Fibroblast of peridontal ligament (primary cell): ENCODE data around the gene ENPP3.

ENCODE experiments used
- DNase-seq: peaks from one replicate; pipeline ENCODE4 v3.0.0-alpha.2; 2010; ENCODE audit errors: extremely low read depth

The ENPP3 gene

DNA sequence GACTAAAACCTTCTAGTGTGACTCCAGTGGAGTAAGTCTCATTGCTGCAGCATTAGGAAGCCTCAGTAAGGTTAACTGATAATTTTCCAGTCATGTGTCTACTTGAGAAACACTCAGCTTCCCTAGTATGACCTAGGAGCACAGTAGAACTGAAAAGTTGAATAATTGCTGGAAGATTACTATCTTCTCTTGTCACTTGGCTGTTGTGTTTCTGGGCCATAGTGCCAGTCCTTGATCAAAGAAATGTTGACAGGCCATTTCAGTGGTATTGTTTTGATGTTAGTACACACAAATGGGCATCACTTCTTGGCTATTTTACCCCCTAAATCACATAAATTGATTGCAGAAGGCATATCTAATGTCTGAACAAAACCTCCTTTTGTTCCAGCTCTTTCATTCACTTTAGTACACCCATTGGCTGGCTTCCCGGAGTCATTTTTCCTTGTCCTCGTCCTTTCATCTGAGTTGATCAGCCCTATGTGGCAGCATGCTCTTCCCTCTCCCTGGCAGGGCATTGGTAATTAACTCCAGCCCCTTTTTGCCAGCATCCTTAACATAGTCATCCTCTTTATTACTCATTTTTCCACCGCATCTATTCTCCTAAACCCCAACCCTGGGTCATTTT lies 6.0 kb downstream of the ENPP3 start:
- no peak for DNase-seq

GRCh38 chr6:131643855-131644460 lies 6.9 kb downstream of the ENPP3 start:
- DNase-seq: no peak

- DNase-seq: no peak
Observed at GRCh38 chr6:131644921-131645320, 7.8 kb downstream of the ENPP3 start.

DNA sequence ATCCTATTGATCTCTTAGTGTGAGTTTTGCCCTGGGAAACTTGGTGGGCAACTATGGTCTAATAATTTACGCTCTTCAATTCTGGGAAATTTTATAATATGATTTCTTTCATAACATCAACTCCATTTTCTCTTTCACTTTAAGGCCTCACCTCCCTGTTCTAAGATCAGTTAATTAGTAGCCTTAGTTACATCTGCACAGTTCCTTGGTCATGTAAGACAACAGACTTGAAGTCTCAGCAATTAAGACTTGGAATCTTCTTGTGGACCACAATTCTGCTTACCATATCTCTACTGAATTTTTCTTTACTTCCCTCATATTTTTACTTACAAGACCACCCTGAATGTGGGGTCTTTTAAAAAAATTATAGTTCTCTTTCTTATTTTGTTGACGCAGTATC lies 8.7 kb downstream of the ENPP3 start:
- DNase-seq: no peak

DNA sequence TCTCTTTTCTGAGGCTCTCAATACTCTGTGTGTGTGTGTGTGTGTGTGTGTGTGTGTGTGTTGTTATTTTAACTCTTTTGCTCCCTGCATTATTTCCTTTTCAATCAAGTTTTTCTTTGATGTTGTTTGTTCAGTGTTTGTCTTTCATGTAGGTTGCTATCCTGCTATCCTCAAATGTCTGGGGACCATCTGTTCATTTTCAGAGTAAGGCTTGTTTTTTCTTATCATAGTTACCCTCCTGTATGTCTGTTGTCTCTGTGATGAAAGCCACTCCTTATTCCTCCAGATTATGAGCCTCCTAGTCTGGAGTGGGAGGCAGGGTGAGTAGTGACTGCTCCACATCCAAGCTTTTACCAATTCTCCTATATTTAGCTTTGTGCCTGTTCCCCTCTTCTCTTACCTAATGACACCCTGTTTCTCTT lies 9.2 kb downstream of the ENPP3 start:
- no peak for DNase-seq

- no peak for DNase-seq
Observed at GRCh38 chr6:131651782-131652181, 14.7 kb downstream of the ENPP3 start.

DNA sequence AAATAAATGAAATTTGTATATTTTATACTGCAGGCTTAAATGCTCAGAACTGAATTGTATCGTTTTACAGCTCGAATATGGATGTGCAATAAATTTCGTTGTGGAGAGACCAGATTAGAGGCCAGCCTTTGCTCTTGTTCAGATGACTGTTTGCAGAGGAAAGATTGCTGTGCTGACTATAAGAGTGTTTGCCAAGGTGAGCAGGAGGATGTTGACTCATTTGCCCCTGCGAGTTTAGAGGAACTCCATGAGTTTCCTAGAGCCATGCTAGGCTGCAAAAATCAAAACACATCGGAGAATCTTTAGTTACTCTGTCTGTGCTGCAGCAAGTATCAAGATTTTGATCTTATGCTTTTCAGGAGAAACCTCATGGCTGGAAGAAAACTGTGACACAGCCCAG lies 15.4 kb downstream of the ENPP3 start:
- DNase-seq: no peak

- DNase-seq: no peak
Observed at GRCh38 chr6:131654326-131654725, 17.2 kb downstream of the ENPP3 start.

- no peak for DNase-seq
Observed at GRCh38 chr6:131655387-131655786, 18.3 kb downstream of the ENPP3 start.

DNA sequence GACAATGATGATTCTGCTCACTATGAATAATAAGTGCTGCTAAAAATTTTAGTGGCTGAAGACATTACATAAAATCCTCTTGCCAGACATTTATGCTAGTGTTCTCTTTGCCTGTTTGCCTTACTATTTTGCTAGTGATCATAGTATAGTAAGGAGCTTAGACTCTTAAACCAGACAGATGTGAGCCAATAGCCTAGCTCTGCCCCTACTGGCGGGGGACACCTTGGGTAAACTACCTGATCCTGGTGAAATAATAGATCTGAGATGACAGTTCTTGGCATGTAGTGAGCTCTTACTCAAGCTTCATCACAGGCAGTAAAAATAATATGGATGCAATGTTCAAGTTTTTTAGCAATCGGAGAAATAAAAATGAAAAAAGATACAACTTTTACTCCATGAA lies 18.8 kb downstream of the ENPP3 start:
- no peak for DNase-seq

- DNase-seq: no peak
Observed at GRCh38 chr6:131656667-131657066, 19.6 kb downstream of the ENPP3 start.

GRCh38 chr6:131657222-131657621 lies 20.1 kb downstream of the ENPP3 start:
- no peak for DNase-seq

DNA sequence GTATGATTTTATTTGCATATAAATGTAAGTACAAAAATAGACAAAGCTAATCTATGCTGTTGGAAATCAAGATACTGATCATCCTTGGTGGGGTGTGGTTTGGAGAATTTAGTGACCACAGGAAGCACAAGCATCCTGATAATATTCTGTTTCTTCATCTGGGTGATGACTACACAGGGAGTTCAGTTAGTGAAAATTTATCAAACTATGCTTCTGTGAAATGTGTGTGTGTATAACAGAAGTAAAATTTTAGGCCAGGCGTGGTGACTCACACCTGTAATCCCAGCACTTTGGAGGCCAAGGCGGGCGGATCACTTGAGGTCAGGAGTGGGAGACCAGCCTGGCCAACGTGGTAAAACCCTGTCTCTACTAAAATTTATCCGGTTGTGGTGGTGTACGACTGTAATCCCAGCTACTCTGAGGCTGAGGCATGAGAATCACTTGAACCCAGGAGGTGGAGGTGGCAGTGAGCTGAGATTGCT lies 20.6 kb downstream of the ENPP3 start:
- peak; percentile 30 for DNase-seq

DNA sequence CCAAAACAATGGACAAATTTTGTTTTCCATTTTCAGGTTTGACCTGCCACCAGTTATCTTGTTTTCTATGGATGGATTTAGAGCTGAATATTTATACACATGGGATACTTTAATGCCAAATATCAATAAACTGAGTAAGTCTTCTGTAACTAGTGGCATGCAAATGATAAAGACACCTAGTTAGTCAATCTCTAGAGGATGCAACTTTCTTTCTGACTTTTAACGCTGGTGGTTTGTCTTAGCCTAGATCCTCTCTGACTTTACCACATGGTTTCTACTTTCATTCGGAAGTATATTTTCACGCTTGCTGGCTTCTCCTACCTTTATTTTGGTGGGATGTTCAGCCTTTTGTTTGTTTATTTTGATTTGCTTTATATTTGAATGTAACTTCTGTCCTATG lies 21.2 kb downstream of the ENPP3 start:
- no peak for DNase-seq

DNA sequence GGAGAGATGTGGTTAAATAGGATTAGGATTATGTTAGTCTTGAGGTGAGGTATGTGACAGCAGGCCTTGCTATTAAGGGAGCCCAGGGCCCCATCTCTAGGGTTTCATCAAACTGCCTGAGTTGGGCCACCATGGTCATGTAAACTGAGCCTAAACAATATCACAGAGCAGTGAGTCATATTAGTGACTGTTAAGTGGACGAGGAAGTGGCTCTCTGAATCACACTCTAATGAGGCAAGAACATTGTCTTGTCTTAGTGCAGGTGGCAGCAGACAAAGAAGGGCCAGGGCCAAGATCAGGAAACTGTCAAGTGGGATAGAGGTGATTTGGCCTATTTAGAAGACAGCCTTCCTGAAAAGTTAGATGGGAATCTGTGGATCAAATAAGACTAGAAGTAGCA lies 23.1 kb downstream of the ENPP3 start:
- no peak for DNase-seq

DNA sequence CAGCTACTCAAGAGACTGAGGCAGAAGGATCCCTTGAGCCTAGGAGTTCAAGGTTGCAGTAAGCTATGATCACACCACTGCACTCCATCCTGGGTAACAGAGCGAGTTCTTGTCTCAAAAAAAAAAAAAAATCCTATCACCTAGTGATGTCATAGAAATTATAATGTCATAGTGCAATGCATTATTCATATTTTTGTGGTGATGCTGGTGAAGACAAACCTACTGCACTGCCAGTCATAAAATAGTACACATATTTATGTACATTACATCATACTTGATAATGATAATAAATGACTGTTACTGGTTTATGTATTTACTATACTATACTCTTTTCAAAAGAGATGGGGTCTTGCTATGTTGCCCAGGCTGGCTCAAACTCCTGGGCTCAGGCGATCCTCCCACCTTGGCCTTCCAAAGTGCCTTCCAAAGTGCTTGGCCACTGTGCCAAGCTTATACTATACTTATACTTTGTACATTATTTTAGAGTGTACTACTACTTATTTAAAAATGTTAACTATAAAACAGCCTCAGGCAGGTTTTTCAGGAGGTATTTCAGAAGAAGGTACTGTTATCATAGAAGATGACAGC lies 26.6 kb downstream of the ENPP3 start:
- no peak for DNase-seq

- no peak for DNase-seq
Observed at GRCh38 chr6:131669891-131670290, 32.8 kb downstream of the ENPP3 start.

DNA sequence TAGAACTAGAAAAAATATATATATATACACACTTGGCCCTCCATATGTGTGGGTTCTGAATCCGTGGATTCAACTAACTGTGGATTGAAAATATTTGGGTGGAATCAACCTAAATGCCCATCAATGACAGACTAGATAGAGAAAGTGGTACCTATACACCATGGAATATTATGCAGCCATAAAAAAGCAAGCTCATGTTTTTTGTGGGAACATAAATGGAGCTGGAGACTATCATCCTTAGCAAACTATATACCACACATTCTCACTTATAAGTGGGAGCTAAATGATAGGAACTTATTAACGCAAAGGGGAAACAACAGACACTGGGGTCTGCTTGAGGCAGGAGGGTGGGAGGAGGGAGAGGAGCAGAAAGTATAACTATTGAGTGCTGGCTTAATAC lies 36.1 kb downstream of the ENPP3 start:
- no peak for DNase-seq

- DNase-seq: no peak
Observed at GRCh38 chr6:131678442-131678841, 41.3 kb downstream of the ENPP3 start.

DNA sequence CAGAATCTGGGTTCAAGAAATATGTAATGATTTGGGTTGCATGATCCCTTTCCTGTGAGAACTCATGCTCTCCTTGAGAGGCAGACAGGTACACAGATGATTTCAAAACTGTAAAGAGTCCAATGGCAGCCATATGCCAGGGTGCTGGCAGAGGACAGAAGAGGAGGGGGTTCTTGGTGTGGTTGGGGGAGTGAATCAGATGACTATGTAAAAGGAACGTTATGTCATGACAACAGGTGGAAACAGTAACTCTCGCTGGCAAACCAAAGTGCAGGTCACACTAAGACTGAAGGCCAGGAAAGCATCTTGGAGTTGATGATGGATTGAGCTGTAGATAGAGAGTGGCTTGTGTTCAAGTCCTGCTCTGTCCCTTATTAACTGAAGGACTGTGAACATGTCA lies 43.8 kb downstream of the ENPP3 start:
- no peak for DNase-seq

DNA sequence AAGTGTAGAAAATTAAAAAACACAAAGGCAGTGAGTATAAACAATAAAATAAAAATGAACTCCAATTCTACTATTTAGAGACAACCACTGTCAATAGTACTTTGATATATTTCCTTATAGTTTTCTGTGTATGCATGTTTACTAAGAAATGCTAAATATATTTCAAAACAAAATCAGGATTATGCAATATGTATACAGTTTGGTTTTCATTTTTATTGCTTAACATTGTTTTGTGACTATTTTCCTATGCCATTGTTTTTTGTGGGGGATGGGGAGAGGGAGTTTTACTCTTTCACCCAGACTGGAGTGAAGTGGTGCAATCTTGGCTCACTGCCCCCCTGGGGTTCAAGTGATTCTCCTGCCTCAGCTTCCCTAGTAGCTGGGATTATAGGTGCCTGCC lies 44.5 kb downstream of the ENPP3 start:
- no peak for DNase-seq

- peak; percentile 12 for DNase-seq
Observed at GRCh38 chr6:131682442-131682841, 45.3 kb downstream of the ENPP3 start.

GRCh38 chr6:131683479-131683878 lies 46.4 kb downstream of the ENPP3 start:
- no peak for DNase-seq
